Measurements from ENCODE around the gene GRIN3A.

Gene GRIN3A

DNA sequence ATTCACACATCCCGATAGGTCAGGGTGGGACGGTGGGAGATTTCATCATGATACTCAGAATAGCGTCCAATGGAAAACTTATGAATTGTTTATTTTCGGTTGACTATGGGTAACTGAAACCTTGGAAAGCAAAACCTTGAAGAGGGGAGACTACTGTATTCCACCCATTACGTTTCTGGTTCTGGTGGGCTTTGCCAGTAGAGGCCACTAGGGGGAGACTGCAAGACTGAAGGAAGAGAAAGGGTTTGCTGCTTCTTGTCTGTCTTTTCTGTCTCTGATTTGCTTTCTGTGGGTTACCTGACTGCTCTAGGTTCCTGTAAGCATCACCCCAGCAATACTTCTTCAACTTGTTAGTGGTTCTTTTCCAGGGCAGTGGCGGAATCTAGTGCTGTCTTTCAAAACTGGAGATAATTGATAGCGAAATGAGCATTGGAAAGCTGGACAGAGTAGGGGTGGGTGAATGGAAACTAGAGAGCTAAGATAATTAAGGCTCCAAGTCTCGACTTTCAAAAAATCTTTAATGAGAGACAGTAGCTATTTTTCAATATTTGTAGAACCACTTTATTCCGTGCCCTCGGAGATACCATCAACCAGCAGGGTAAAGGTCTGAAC is 27.0 kb downstream of the GRIN3A start:
- no peak overlapping the region for H2AK5ac ChIP-seq (ENCODE audit: low read length)
- H3K36me3 ChIP-seq (ENCODE audit: control insufficient read depth, insufficient read depth, low read length) = no peaks in the 10 kb centered on the region
- H4K5ac ChIP-seq (ENCODE audit: low read length) = no peak overlapping the region
- H3K4me3 ChIP-seq (ENCODE audit: low read length) = no peak overlapping the region
- H3K79me1 ChIP-seq (ENCODE audit: low read length) = no peaks in the 10 kb centered on the region
- H2BK120ac ChIP-seq (ENCODE audit: low read depth, low read length) = no peak overlapping the region
- WGBS (ENCODE audit: extremely low coverage, insufficient coverage, low lambda C conversion rate) = no CpG with 5 or more reads among the region's 10 CpGs
- no peak overlapping the region for H4K8ac ChIP-seq (ENCODE audit: low read depth, low read length)
- H3K18ac ChIP-seq (ENCODE audit: low read length) = no peak overlapping the region
- no peak overlapping the region for H3K23ac ChIP-seq (ENCODE audit: low read length)
- no peak overlapping the region for H3K27ac ChIP-seq (ENCODE audit: low read depth, low read length)
- H3K4ac ChIP-seq (ENCODE audit: low read depth, low read length) = no peak overlapping the region
- H3K56ac ChIP-seq (ENCODE audit: low read length) = no peak overlapping the region
- H2BK5ac ChIP-seq (ENCODE audit: low read length) = no peak overlapping the region
- H3K27me3 ChIP-seq (ENCODE audit: insufficient read depth, low read length, poor library complexity) = no peaks in the 10 kb centered on the region
- peak; percentile 61 for DNase-seq
- H3K79me2 ChIP-seq (ENCODE audit: control insufficient read depth, insufficient read depth, low read length) = no peaks in the 10 kb centered on the region
- no peak overlapping the region for H3K4me2 ChIP-seq (ENCODE audit: low read length)
- H3K9ac ChIP-seq (ENCODE audit: low read length) = no peak overlapping the region
- H2BK15ac ChIP-seq (replicated peaks; ENCODE audit: low read depth) = no peak overlapping the region
- no peaks in the 10 kb centered on the region for H3K4me1 ChIP-seq (ENCODE audit: control insufficient read depth, low read depth, low read length)

DNA sequence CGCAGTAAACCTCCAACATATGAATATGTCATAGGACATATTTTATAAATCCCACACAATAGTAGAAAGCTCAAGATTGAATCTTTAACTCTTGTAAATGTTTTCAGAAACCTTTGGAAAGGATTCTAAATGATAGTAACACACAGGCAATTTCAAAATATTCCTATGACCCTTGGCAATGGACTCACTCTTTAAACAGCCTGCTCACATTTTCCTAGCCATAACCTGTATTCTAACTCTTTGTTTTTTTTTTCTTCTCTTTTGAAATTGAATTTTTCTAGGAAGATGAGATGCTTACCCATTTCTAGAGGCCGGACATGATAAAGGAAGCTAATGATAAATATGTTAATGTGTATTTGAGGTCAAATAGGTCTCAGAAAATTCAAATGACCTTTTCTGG is 29.6 kb downstream of the GRIN3A start:
- H2BK120ac ChIP-seq (ENCODE audit: low read depth, low read length) = no peak overlapping the region
- H2BK15ac ChIP-seq (replicated peaks; ENCODE audit: low read depth) = no peak overlapping the region
- H3K4ac ChIP-seq (ENCODE audit: low read depth, low read length) = no peak overlapping the region
- H3K36me3 ChIP-seq (ENCODE audit: control insufficient read depth, insufficient read depth, low read length) = no peaks in the 10 kb centered on the region
- no peak overlapping the region for H3K56ac ChIP-seq (ENCODE audit: low read length)
- DNase-seq = no peak
- no peak overlapping the region for H3K27ac ChIP-seq (ENCODE audit: low read depth, low read length)
- no CpG with 5 or more reads among the region's 2 CpGs for WGBS (ENCODE audit: extremely low coverage, insufficient coverage, low lambda C conversion rate)
- no peaks in the 10 kb centered on the region for H3K79me1 ChIP-seq (ENCODE audit: low read length)
- no peak overlapping the region for H3K18ac ChIP-seq (ENCODE audit: low read length)
- H2AK5ac ChIP-seq (ENCODE audit: low read length) = no peak overlapping the region
- H4K5ac ChIP-seq (ENCODE audit: low read length) = no peak overlapping the region
- H3K27me3 ChIP-seq (ENCODE audit: insufficient read depth, low read length, poor library complexity) = no peaks in the 10 kb centered on the region
- H3K4me1 ChIP-seq (ENCODE audit: control insufficient read depth, low read depth, low read length) = no peaks in the 10 kb centered on the region
- H3K79me2 ChIP-seq (ENCODE audit: control insufficient read depth, insufficient read depth, low read length) = no peaks in the 10 kb centered on the region
- H2BK5ac ChIP-seq (ENCODE audit: low read length) = no peak overlapping the region
- H3K4me2 ChIP-seq (ENCODE audit: low read length) = no peak overlapping the region
- no peak overlapping the region for H3K9ac ChIP-seq (ENCODE audit: low read length)
- no peak overlapping the region for H4K8ac ChIP-seq (ENCODE audit: low read depth, low read length)
- no peak overlapping the region for H3K23ac ChIP-seq (ENCODE audit: low read length)
- no peak overlapping the region for H3K4me3 ChIP-seq (ENCODE audit: low read length)

DNA sequence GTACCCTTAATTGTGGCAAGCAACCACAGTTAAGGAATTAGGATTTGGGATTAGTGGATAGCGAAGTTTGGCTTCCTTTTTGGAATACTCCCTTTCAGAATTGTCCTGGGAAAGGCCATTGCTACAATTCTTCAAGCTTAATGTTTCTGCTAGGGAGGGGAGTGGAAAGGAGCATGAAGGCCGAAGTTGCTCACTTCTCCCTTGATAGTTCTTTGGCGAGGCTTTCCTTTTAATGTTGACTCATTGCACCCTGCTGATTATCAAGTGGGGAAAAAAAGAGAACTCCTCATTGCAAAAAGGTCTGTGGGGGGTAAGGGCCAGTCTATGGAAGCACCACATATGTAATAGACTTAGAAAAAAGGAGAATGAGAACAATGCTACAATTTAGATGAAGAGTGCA is 30.7 kb downstream of the GRIN3A start:
- Histone ChIP-seq H3K79me1 (ENCODE audit: low read length) (no peaks in the 10 kb centered on the region), H3K18ac (ENCODE audit: low read length) (no peak overlapping the region), H3K27ac (ENCODE audit: low read depth, low read length) (no peak overlapping the region), H2BK120ac (ENCODE audit: low read depth, low read length) (no peak overlapping the region), H2BK5ac (ENCODE audit: low read length) (no peak overlapping the region), H3K9ac (ENCODE audit: low read length) (no peak overlapping the region), H4K5ac (ENCODE audit: low read length) (no peak overlapping the region), H3K79me2 (ENCODE audit: control insufficient read depth, insufficient read depth, low read length) (no peaks in the 10 kb centered on the region), H3K56ac (ENCODE audit: low read length) (no peak overlapping the region), H2BK15ac (replicated peaks; ENCODE audit: low read depth) (no peak overlapping the region), H3K4ac (ENCODE audit: low read depth, low read length) (no peak overlapping the region), H4K8ac (ENCODE audit: low read depth, low read length) (no peak overlapping the region), H3K4me2 (ENCODE audit: low read length) (no peak overlapping the region), H3K4me3 (ENCODE audit: low read length) (no peak overlapping the region), H2AK5ac (ENCODE audit: low read length) (no peak overlapping the region), H3K4me1 (ENCODE audit: control insufficient read depth, low read depth, low read length) (no peaks in the 10 kb centered on the region), H3K27me3 (ENCODE audit: insufficient read depth, low read length, poor library complexity) (no peaks in the 10 kb centered on the region), H3K23ac (ENCODE audit: low read length) (no peak overlapping the region), H3K36me3 (ENCODE audit: control insufficient read depth, insufficient read depth, low read length) (no peaks in the 10 kb centered on the region)
- WGBS (ENCODE audit: extremely low coverage, insufficient coverage, low lambda C conversion rate) = no CpG with 5 or more reads among the region's 3 CpGs
- no peak for DNase-seq

DNA sequence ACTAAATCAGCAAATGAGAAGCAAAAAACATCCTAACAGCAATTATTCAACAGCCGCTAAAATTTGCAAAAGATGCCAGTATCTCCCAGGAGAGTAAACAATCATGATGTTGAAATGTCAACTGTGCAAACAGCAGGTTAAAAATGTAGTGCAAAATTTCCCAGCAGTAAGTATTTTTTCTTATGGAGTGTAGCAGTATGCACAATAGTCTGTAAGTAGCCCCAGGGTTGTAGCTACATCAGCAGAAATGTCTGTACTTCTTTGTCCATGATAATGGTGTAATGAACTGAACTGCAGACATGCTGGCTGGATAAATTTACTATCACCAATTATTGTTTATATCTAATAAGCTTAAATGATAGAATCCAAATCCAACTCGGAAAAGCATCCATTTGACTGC is 31.4 kb downstream of the GRIN3A start:
- Histone ChIP-seq H4K8ac (ENCODE audit: low read depth, low read length) (no peak overlapping the region), H3K4me1 (ENCODE audit: control insufficient read depth, low read depth, low read length) (no peaks in the 10 kb centered on the region), H4K5ac (ENCODE audit: low read length) (no peak overlapping the region), H2BK5ac (ENCODE audit: low read length) (no peak overlapping the region), H3K79me2 (ENCODE audit: control insufficient read depth, insufficient read depth, low read length) (no peaks in the 10 kb centered on the region), H3K56ac (ENCODE audit: low read length) (no peak overlapping the region), H3K36me3 (ENCODE audit: control insufficient read depth, insufficient read depth, low read length) (no peaks in the 10 kb centered on the region), H3K4me2 (ENCODE audit: low read length) (no peak overlapping the region), H3K9ac (ENCODE audit: low read length) (no peak overlapping the region), H3K23ac (ENCODE audit: low read length) (no peak overlapping the region), H3K79me1 (ENCODE audit: low read length) (no peaks in the 10 kb centered on the region), H3K18ac (ENCODE audit: low read length) (no peak overlapping the region), H3K27ac (ENCODE audit: low read depth, low read length) (no peak overlapping the region), H3K27me3 (ENCODE audit: insufficient read depth, low read length, poor library complexity) (no peaks in the 10 kb centered on the region), H2BK15ac (replicated peaks; ENCODE audit: low read depth) (no peak overlapping the region), H2AK5ac (ENCODE audit: low read length) (no peak overlapping the region), H3K4me3 (ENCODE audit: low read length) (no peak overlapping the region), H3K4ac (ENCODE audit: low read depth, low read length) (no peak overlapping the region), H2BK120ac (ENCODE audit: low read depth, low read length) (no peak overlapping the region)
- no peak for DNase-seq
- no CpG with 5 or more reads among the region's 2 CpGs for WGBS (ENCODE audit: extremely low coverage, insufficient coverage, low lambda C conversion rate)

DNA sequence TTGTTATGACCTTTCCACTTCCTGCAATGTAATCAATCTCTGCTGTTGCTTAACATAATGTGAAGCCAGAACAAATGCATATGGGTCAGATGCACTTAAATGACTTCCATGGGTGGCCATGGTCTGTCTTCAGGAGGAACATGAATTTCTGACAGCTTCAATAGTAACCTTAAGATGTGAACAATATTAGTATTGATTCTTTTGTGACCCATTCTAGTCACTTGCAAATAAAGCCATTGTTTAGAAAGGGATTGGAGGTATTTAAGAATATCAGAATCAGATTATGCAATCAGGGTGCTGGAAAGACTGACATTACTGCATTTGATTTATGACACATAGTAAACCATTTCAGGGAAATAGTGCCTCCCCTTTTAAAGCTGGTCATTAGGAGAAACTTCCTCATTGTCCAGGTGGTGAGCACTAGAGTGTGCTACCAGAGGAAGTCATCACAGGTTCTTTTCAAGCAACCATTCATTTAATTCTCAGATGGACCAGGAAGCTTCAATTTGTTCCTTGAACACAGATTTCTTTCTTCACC is 32.1 kb downstream of the GRIN3A start:
- Histone ChIP-seq H4K8ac (ENCODE audit: low read depth, low read length) (no peak overlapping the region), H3K56ac (ENCODE audit: low read length) (no peak overlapping the region), H3K4ac (ENCODE audit: low read depth, low read length) (no peak overlapping the region), H3K79me1 (ENCODE audit: low read length) (no peaks in the 10 kb centered on the region), H3K79me2 (ENCODE audit: control insufficient read depth, insufficient read depth, low read length) (no peaks in the 10 kb centered on the region), H2BK5ac (ENCODE audit: low read length) (no peak overlapping the region), H4K5ac (ENCODE audit: low read length) (no peak overlapping the region), H3K36me3 (ENCODE audit: control insufficient read depth, insufficient read depth, low read length) (no peaks in the 10 kb centered on the region), H3K4me1 (ENCODE audit: control insufficient read depth, low read depth, low read length) (no peaks in the 10 kb centered on the region), H2BK120ac (ENCODE audit: low read depth, low read length) (no peak overlapping the region), H3K27me3 (ENCODE audit: insufficient read depth, low read length, poor library complexity) (no peaks in the 10 kb centered on the region), H3K4me3 (ENCODE audit: low read length) (no peak overlapping the region), H3K27ac (ENCODE audit: low read depth, low read length) (no peak overlapping the region), H2BK15ac (replicated peaks; ENCODE audit: low read depth) (no peak overlapping the region), H3K4me2 (ENCODE audit: low read length) (no peak overlapping the region), H3K23ac (ENCODE audit: low read length) (no peak overlapping the region), H2AK5ac (ENCODE audit: low read length) (no peak overlapping the region), H3K18ac (ENCODE audit: low read length) (no peak overlapping the region), H3K9ac (ENCODE audit: low read length) (no peak overlapping the region)
- no peak for DNase-seq

DNA sequence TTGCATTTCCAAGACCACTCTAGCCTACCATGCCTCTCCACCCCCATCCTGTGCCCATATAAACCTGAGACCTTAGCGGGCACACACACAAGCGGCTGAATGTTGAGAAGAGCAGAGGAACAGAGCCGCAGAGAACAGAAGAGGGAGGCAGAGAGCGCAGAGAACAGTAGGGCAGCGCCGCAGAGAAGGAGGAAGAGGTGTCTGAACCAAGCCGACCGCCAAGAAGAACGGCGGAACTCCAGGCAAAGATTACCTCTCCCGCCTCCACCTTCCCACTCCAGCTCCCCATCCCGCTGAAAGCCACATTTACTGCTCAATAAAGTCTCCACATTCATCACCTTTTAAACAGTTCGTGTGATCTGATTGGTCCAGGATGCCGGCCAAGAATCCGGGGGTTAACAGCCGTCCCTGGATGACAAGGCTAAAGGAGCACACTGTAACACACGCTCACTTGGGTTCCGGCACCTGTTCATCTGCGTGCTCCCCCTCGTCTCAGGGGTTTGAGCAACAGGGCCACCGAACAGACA is 33.2 kb downstream of the GRIN3A start:
- Histone ChIP-seq H3K56ac (ENCODE audit: low read length) (peak overlapping the region; percentile 70), H3K9ac (ENCODE audit: low read length) (peak overlapping the region; percentile 51), H2AK5ac (ENCODE audit: low read length) (no peak overlapping the region), H3K79me2 (ENCODE audit: control insufficient read depth, insufficient read depth, low read length) (no peaks in the 10 kb centered on the region), H2BK5ac (ENCODE audit: low read length) (no peak overlapping the region), H3K36me3 (ENCODE audit: control insufficient read depth, insufficient read depth, low read length) (no peaks in the 10 kb centered on the region), H3K4me2 (ENCODE audit: low read length) (peak overlapping the region; percentile 76), H3K18ac (ENCODE audit: low read length) (no peak overlapping the region), H3K27ac (ENCODE audit: low read depth, low read length) (no peak overlapping the region), H2BK15ac (replicated peaks; ENCODE audit: low read depth) (no peak overlapping the region), H3K27me3 (ENCODE audit: insufficient read depth, low read length, poor library complexity) (no peaks in the 10 kb centered on the region), H3K79me1 (ENCODE audit: low read length) (no peaks in the 10 kb centered on the region), H4K5ac (ENCODE audit: low read length) (no peak overlapping the region), H4K8ac (ENCODE audit: low read depth, low read length) (no peak overlapping the region), H3K4me1 (ENCODE audit: control insufficient read depth, low read depth, low read length) (no peaks in the 10 kb centered on the region), H3K23ac (ENCODE audit: low read length) (no peak overlapping the region), H3K4me3 (ENCODE audit: low read length) (no peak overlapping the region), H3K4ac (ENCODE audit: low read depth, low read length) (no peak overlapping the region), H2BK120ac (ENCODE audit: low read depth, low read length) (no peak overlapping the region)
- DNase-seq = peak; percentile 84
- WGBS (ENCODE audit: extremely low coverage, insufficient coverage, low lambda C conversion rate) = no CpG with 5 or more reads among the region's 21 CpGs
